8988T (cell line): ENCODE measurements around the gene ITSN2.
"Not testable (repeated sequence)": the region's sequence is repeated elsewhere in the genome, so short reads cannot be mapped to it uniquely, and the experiment has no call there.

Experiments used
- DNase-seq: peaks from one replicate; pipeline ENCODE4 v3.0.0; 2011

Gene ITSN2

GRCh38 chr2:24362253-24362652, 1.9 kb upstream of the ITSN2 start:
- DNase-seq: no peak

- no peak for DNase-seq
These were observed 611 bp upstream of the ITSN2 start for GRCh38 chr2:24360963-24361330.

- DNase-seq: no peak
These were observed 947 bp downstream of the ITSN2 start for GRCh38 chr2:24359129-24360049.

- DNase-seq: not testable (repeated sequence)
These were observed 2.6 kb downstream of the ITSN2 start for GRCh38 chr2:24357767-24358166.

GRCh38 chr2:24357115-24357514, 3.2 kb downstream of the ITSN2 start:
- not testable (repeated sequence) for DNase-seq

GRCh38 chr2:24354957-24355356, 5.4 kb downstream of the ITSN2 start:
- no peak for DNase-seq

- DNase-seq: no peak
These were observed 5.9 kb downstream of the ITSN2 start for GRCh38 chr2:24354395-24354794.

- DNase-seq: no peak
These were observed 6.4 kb downstream of the ITSN2 start for GRCh38 chr2:24353973-24354372.

- no peak for DNase-seq
These were observed 7.0 kb downstream of the ITSN2 start for GRCh38 chr2:24353364-24353763.

GRCh38 chr2:24352664-24353063, 7.7 kb downstream of the ITSN2 start:
- DNase-seq: no peak

- DNase-seq: no peak
These were observed 8.4 kb downstream of the ITSN2 start for GRCh38 chr2:24351981-24352380.

GRCh38 chr2:24351627-24351938, 8.8 kb downstream of the ITSN2 start:
- DNase-seq: no peak

- no peak for DNase-seq
These were observed 9.3 kb downstream of the ITSN2 start for GRCh38 chr2:24350826-24351626.

GRCh38 chr2:24349097-24349496, 11.2 kb downstream of the ITSN2 start:
- no peak for DNase-seq

- no peak for DNase-seq
These were observed 14.4 kb downstream of the ITSN2 start for GRCh38 chr2:24345937-24346336.

GRCh38 chr2:24343225-24343882, 17.0 kb downstream of the ITSN2 start:
- DNase-seq: no peak

- DNase-seq: no peak
These were observed 18.0 kb downstream of the ITSN2 start for GRCh38 chr2:24342110-24342910.

GRCh38 chr2:24339856-24340262, 20.5 kb downstream of the ITSN2 start:
- no peak for DNase-seq

- DNase-seq: not testable (repeated sequence)
These were observed 21.2 kb downstream of the ITSN2 start for GRCh38 chr2:24339098-24339497.

- DNase-seq: no peak
These were observed 22.4 kb downstream of the ITSN2 start for GRCh38 chr2:24337890-24338289.

GRCh38 chr2:24336811-24337210, 23.5 kb downstream of the ITSN2 start:
- DNase-seq: no peak

GRCh38 chr2:24334245-24334633, 26.1 kb downstream of the ITSN2 start:
- no peak for DNase-seq
